ENCODE results near the gene PCNT. TPM values are rescaled to one million over a fixed set of nuclear protein-coding genes. Genes with fewer than 3 reads are reported as not detected.

PCNT gene
- total RNA-seq, 6 experiments from 2014 or later: 23.2 to 26.9 (median 25.5) TPM

- TF ChIP-seq, protein P1, sequence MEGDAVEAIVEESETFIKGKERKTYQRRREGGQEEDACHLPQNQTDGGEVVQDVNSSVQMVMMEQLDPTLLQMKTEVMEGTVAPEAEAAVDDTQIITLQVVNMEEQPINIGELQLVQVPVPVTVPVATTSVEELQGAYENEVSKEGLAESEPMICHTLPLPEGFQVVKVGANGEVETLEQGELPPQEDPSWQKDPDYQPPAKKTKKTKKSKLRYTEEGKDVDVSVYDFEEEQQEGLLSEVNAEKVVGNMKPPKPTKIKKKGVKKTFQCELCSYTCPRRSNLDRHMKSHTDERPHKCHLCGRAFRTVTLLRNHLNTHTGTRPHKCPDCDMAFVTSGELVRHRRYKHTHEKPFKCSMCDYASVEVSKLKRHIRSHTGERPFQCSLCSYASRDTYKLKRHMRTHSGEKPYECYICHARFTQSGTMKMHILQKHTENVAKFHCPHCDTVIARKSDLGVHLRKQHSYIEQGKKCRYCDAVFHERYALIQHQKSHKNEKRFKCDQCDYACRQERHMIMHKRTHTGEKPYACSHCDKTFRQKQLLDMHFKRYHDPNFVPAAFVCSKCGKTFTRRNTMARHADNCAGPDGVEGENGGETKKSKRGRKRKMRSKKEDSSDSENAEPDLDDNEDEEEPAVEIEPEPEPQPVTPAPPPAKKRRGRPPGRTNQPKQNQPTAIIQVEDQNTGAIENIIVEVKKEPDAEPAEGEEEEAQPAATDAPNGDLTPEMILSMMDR (IDR thresholded peaks at IDR 0.05): no peak
- no peak for DNase-seq
- H3K27me3 Mint-ChIP-seq (ENCODE audit: insufficient read depth): no peaks in the 10 kb centered on the region
- H3K4me3 Mint-ChIP-seq: no peak overlapping the region
- H3K27ac Mint-ChIP-seq: no peak overlapping the region
- H3K36me3 Mint-ChIP-seq (ENCODE audit: low read depth): peaks cover 17% of the 10 kb centered on the region
- no peaks in the 10 kb centered on the region for H3K4me1 Mint-ChIP-seq (ENCODE audit: low read depth)
- H3K9me3 Mint-ChIP-seq: no peaks in the 10 kb centered on the region
Measured at GRCh38 chr21:46423546-46424038, 99.6 kb downstream of the PCNT start.

DNA sequence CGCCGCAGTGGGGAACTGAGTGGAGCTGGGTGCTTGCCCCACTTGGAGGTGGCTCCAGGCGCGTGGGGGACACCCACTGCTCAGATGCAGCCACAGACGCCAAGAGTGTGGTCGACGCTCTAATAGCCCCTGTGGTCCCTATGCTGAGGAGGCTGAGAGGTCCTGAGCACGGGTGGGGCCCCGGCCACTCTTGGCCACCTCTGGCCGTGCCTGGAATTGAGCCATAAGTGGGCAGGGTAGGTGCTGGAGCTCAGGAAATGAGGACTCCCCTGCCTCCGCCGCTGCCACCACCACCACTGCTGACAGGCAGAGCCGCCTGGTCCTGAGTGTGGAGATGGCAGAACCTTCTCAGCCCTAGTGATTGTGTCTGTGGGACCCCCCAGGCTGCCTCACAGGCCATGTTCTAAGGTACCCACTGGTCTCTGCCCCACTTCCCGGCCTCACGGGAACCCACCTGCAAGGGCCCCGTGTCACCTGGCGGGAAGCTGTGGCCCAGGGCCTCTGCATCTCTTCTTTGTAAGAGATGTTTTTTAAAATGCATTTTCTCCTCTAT is 100.2 kb downstream of the PCNT start:
- Mint-ChIP-seq H3K4me1 (ENCODE audit: low read depth) (no peaks in the 10 kb centered on the region), H3K4me3 (no peak overlapping the region), H3K9me3 (no peaks in the 10 kb centered on the region), H3K36me3 (ENCODE audit: low read depth) (peaks cover 11% of the 10 kb centered on the region; the same call in 1 of the 2 replicates), H3K27ac (no peak overlapping the region), H3K27me3 (ENCODE audit: insufficient read depth) (no peaks in the 10 kb centered on the region)
- TF ChIP-seq, protein P1 (IDR thresholded peaks at IDR 0.05): no peak
- DNase-seq: no peak

DNA sequence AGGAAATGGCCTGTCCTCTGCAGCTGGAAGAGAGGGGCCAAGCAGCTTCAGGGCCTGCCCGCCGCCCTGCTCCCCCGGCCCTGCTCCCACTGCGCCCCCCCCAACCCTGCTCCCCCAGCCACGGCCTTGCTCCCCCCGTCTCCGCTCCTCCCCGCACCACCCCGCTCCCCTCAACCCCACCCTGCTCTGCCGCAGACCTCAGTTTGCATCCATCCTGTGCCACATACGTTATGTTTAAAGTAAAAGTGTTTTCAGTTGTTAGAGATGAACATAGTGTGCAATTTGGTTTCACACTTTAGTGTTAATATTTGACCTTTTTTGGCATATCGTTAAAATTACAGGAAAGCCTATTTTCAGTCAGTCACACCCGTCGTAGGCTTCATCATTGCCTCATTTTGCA is 100.7 kb downstream of the PCNT start:
- Mint-ChIP-seq H3K9me3 (no peaks in the 10 kb centered on the region), H3K27ac (no peak overlapping the region), H3K4me1 (ENCODE audit: low read depth) (no peaks in the 10 kb centered on the region), H3K27me3 (ENCODE audit: insufficient read depth) (no peaks in the 10 kb centered on the region), H3K4me3 (no peak overlapping the region), H3K36me3 (ENCODE audit: low read depth) (peaks cover 6% of the 10 kb centered on the region; the same call in 1 of the 2 replicates)
- TF ChIP-seq, protein P1 (IDR thresholded peaks at IDR 0.05): no peak
- DNase-seq: no peak

GRCh38 chr21:46425041-46425440 is 101.1 kb downstream of the PCNT start:
- no peak overlapping the region for H3K4me3 Mint-ChIP-seq
- peaks cover 6% of the 10 kb centered on the region; the same call in 1 of the 2 replicates for H3K36me3 Mint-ChIP-seq (ENCODE audit: low read depth)
- H3K9me3 Mint-ChIP-seq: no peaks in the 10 kb centered on the region
- TF ChIP-seq, protein P1 (IDR thresholded peaks at IDR 0.05): no peak
- no peaks in the 10 kb centered on the region for H3K27me3 Mint-ChIP-seq (ENCODE audit: insufficient read depth)
- no peak overlapping the region for H3K27ac Mint-ChIP-seq
- H3K4me1 Mint-ChIP-seq (ENCODE audit: low read depth): no peaks in the 10 kb centered on the region
- no peak for DNase-seq

DNA sequence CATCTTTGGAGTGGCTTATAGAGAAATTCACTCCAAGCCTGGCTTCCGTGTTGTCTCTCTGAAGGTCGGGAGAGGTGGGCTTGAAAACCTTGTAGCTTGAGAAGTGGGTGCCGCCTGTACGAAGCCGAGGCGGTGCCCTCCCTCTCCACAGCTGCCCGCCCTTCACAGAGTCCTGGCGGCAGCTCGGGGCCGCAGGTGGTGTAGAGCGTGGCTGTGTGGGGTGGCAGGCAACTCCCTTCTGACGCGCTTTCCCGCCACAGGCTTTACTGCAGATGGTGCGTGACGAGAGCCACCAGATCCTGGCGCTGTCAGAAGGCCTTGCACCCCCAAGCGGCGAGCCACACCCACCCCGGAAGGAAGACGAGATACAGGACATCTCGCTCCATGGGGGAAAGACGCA is 101.6 kb downstream of the PCNT start:
- TF ChIP-seq, protein P1 (IDR thresholded peaks at IDR 0.05): no peak
- Mint-ChIP-seq H3K4me3 (no peak overlapping the region), H3K4me1 (ENCODE audit: low read depth) (no peaks in the 10 kb centered on the region), H3K27ac (no peak overlapping the region), H3K36me3 (ENCODE audit: low read depth) (0 out of 2 replicates have a peak, but pooled peaks cover 3% of the 10 kb centered on the region), H3K27me3 (ENCODE audit: insufficient read depth) (no peaks in the 10 kb centered on the region), H3K9me3 (no peaks in the 10 kb centered on the region)
- no peak for DNase-seq
